SK-N-SH (cell line): ENCODE results near the gene KLF12.

Experiments used
- CHD2 ChIP-seq: fragments of 150-350 bp; IDR thresholded peaks from 2 replicates; pipeline ENCODE4 v1.6.1; 2018; ENCODE audit warnings: low read length; ENCODE audit not compliant: partially characterized antibody
- ELF1 ChIP-seq: IDR thresholded peaks from 2 replicates; pipeline ENCODE4 v1.4.0; 2012
- EP300 ChIP-seq, 2 experiments: IDR thresholded peaks; 2 replicates each; pipeline versions ENCODE4 v1.4.0 to v1.6.1; 2012; ENCODE audit warnings: borderline replicate concordance in 1 of 2, low read depth in 1 of 2, low read length in 1 of 2
- EZH2phosphoT487 ChIP-seq: fragments of 200-600 bp; sonication (generic); IDR thresholded peaks from 2 replicates; pipeline ENCODE4 v1.6.1; 2017; ENCODE audit warnings: low read depth, mixed run types, mild to moderate bottlenecking, antibody characterized with exemption, moderate library complexity, borderline replicate concordance
- FOSL2 ChIP-seq: IDR thresholded peaks from 2 replicates; pipeline ENCODE4 v1.4.0; 2012; ENCODE audit warnings: low read depth, mild to moderate bottlenecking, moderate library complexity, borderline replicate concordance
- NRF1 ChIP-seq: IDR thresholded peaks from 2 replicates; pipeline ENCODE4 v1.6.1; 2012; ENCODE audit warnings: low read depth, mild to moderate bottlenecking, low read length
- RAD21 ChIP-seq: IDR thresholded peaks from 2 replicates; pipeline ENCODE4 v1.6.1; 2012; ENCODE audit warnings: mild to moderate bottlenecking, low read length
- SMC3 ChIP-seq: IDR thresholded peaks from 2 replicates; pipeline ENCODE4 v1.6.1; 2012; ENCODE audit warnings: low read depth, low read length, improper control_type of control experiment
- TEAD4 ChIP-seq: IDR thresholded peaks from 2 replicates; pipeline ENCODE4 v1.4.0; 2012; ENCODE audit warnings: mild to moderate bottlenecking, borderline replicate concordance; ENCODE audit not compliant: insufficient read depth
- TF ChIP-seq, protein P1 (sequence below): fragments of 200-600 bp; sonication (generic); IDR thresholded peaks from 2 replicates; pipeline ENCODE4 v1.6.1; 2017; ENCODE audit warnings: antibody characterized with exemption, mild to moderate bottlenecking, moderate library complexity
- TF ChIP-seq, protein P2 (sequence below): IDR thresholded peaks from 2 replicates; pipeline ENCODE4 v1.4.0; 2012; ENCODE audit warnings: low read depth
- TF ChIP-seq, protein P3 (sequence below): IDR thresholded peaks from 2 replicates; pipeline ENCODE4 v1.6.1; 2012; ENCODE audit warnings: mild to moderate bottlenecking, low read depth, low read length, moderate library complexity
- TF ChIP-seq, protein P4 (sequence below): IDR thresholded peaks from 2 replicates; pipeline ENCODE4 v1.4.0; 2012; ENCODE audit warnings: low read depth, borderline replicate concordance
- TF ChIP-seq, protein P5 (sequence below): fragments of 150-350 bp; IDR thresholded peaks from 2 replicates; pipeline ENCODE4 v1.6.1; 2017; ENCODE audit warnings: antibody characterized with exemption, low read length, low read depth, borderline replicate concordance

DNA sequence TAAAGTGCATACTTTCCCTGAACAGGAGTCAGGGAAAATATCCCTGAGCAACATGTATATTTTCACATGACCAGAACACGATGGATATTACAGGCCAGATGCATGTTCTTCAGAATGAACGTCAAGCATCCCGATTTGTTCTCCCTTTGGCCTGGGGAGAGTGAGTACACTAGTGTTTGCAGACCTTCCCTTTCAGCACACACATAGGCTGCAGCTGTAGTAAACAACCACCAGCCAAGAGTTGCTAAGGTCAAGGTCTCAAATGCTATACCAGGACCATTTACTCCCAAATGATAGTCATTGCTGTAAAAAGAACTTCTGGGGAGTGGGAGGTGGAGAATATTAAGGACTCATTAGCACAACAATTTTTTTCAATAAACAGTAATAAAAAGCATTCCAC is 3.0 kb downstream of the KLF12 start:
- TF ChIP-seq, protein P1, sequence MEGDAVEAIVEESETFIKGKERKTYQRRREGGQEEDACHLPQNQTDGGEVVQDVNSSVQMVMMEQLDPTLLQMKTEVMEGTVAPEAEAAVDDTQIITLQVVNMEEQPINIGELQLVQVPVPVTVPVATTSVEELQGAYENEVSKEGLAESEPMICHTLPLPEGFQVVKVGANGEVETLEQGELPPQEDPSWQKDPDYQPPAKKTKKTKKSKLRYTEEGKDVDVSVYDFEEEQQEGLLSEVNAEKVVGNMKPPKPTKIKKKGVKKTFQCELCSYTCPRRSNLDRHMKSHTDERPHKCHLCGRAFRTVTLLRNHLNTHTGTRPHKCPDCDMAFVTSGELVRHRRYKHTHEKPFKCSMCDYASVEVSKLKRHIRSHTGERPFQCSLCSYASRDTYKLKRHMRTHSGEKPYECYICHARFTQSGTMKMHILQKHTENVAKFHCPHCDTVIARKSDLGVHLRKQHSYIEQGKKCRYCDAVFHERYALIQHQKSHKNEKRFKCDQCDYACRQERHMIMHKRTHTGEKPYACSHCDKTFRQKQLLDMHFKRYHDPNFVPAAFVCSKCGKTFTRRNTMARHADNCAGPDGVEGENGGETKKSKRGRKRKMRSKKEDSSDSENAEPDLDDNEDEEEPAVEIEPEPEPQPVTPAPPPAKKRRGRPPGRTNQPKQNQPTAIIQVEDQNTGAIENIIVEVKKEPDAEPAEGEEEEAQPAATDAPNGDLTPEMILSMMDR = no peak
- TF ChIP-seq, protein P2, sequence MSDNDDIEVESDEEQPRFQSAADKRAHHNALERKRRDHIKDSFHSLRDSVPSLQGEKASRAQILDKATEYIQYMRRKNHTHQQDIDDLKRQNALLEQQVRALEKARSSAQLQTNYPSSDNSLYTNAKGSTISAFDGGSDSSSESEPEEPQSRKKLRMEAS = no peak
- TF ChIP-seq FOSL2 (no peak), EP300 (IDR thresholded peaks at IDR 0.05; ENCODE audit: borderline replicate concordance in 1 of 2, low read depth in 1 of 2, low read length in 1 of 2) (no peak), CHD2 (no peak), ELF1 (no peak), EZH2phosphoT487 (no peak), NRF1 (no peak), RAD21 (no peak), SMC3 (no peak), TEAD4 (no peak)
- TF ChIP-seq, protein P3, sequence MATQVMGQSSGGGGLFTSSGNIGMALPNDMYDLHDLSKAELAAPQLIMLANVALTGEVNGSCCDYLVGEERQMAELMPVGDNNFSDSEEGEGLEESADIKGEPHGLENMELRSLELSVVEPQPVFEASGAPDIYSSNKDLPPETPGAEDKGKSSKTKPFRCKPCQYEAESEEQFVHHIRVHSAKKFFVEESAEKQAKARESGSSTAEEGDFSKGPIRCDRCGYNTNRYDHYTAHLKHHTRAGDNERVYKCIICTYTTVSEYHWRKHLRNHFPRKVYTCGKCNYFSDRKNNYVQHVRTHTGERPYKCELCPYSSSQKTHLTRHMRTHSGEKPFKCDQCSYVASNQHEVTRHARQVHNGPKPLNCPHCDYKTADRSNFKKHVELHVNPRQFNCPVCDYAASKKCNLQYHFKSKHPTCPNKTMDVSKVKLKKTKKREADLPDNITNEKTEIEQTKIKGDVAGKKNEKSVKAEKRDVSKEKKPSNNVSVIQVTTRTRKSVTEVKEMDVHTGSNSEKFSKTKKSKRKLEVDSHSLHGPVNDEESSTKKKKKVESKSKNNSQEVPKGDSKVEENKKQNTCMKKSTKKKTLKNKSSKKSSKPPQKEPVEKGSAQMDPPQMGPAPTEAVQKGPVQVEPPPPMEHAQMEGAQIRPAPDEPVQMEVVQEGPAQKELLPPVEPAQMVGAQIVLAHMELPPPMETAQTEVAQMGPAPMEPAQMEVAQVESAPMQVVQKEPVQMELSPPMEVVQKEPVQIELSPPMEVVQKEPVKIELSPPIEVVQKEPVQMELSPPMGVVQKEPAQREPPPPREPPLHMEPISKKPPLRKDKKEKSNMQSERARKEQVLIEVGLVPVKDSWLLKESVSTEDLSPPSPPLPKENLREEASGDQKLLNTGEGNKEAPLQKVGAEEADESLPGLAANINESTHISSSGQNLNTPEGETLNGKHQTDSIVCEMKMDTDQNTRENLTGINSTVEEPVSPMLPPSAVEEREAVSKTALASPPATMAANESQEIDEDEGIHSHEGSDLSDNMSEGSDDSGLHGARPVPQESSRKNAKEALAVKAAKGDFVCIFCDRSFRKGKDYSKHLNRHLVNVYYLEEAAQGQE = no peak
- TF ChIP-seq, protein P4, sequence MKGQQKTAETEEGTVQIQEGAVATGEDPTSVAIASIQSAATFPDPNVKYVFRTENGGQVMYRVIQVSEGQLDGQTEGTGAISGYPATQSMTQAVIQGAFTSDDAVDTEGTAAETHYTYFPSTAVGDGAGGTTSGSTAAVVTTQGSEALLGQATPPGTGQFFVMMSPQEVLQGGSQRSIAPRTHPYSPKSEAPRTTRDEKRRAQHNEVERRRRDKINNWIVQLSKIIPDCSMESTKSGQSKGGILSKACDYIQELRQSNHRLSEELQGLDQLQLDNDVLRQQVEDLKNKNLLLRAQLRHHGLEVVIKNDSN = no peak
- TF ChIP-seq, protein P5, sequence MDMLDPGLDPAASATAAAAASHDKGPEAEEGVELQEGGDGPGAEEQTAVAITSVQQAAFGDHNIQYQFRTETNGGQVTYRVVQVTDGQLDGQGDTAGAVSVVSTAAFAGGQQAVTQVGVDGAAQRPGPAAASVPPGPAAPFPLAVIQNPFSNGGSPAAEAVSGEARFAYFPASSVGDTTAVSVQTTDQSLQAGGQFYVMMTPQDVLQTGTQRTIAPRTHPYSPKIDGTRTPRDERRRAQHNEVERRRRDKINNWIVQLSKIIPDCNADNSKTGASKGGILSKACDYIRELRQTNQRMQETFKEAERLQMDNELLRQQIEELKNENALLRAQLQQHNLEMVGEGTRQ = no peak
